DMS79 treated with DMSO at 0.1 percent for 48 hours (cell line): Measurements from ENCODE around the gene WDR1.
"Not testable (repeated sequence)": the region's sequence is repeated elsewhere in the genome, so short reads cannot be mapped to it uniquely, and the experiment has no call there.

Source experiments
- DNase-seq: peaks from one replicate; lab custom pipeline; 2025; lab: John Stamatoyannopoulos, UW

Gene WDR1

GRCh38 chr4:10131202-10131601, 14.6 kb upstream of the WDR1 start:
- no peak for DNase-seq

- DNase-seq, result no peak
These were observed 13.7 kb upstream of the WDR1 start for GRCh38 chr4:10130178-10130888.

GRCh38 chr4:10129196-10130177, 12.9 kb upstream of the WDR1 start:
- no peak for DNase-seq

- no peak for DNase-seq
These were observed 12.2 kb upstream of the WDR1 start for GRCh38 chr4:10128761-10129160.

- DNase-seq, result not testable (repeated sequence)
These were observed 10.9 kb upstream of the WDR1 start for GRCh38 chr4:10127531-10127930.

- DNase-seq, result no peak
These were observed 7.8 kb upstream of the WDR1 start for GRCh38 chr4:10124167-10124930.

- peak; percentile 54 for DNase-seq
These were observed 6.9 kb upstream of the WDR1 start for GRCh38 chr4:10123227-10124101.

- no peak for DNase-seq
These were observed 5.8 kb upstream of the WDR1 start for GRCh38 chr4:10122236-10122932.

GRCh38 chr4:10121568-10122208, 5.1 kb upstream of the WDR1 start:
- no peak for DNase-seq

- peak; percentile 14 for DNase-seq
These were observed 4.5 kb upstream of the WDR1 start for GRCh38 chr4:10120943-10121567.

- no peak for DNase-seq
These were observed 3.2 kb upstream of the WDR1 start for GRCh38 chr4:10119773-10120172.

GRCh38 chr4:10119278-10119677, 2.7 kb upstream of the WDR1 start:
- DNase-seq, result no peak

GRCh38 chr4:10118048-10119004, 1.7 kb upstream of the WDR1 start:
- DNase-seq, result no peak

- no peak for DNase-seq
These were observed 904 bp upstream of the WDR1 start for GRCh38 chr4:10117359-10118047.

GRCh38 chr4:10115797-10116568, 616 bp downstream of the WDR1 start:
- DNase-seq, result peak; percentile 10

- no peak for DNase-seq
These were observed 1.3 kb downstream of the WDR1 start for GRCh38 chr4:10115271-10115796.

GRCh38 chr4:10114607-10115006, 2.0 kb downstream of the WDR1 start:
- no peak for DNase-seq
